Prostate gland (tissue), 2 donors: ENCODE measurements around the gene GNRHR.

Experiments used
- CTCF ChIP-seq, 4 experiments: fragments of 200-600 bp in 2 of 4; fragments of 450-650 bp in 2 of 4; sonication (generic) in 2 of 4; IDR thresholded peaks; 1 replicate in 3 of 4; 2 replicates in 1 of 4; pipeline ENCODE4 v1.5.1; 2016 to 2019; ENCODE audit warnings: antibody characterized with exemption in 4 of 4, mild to moderate bottlenecking in 2 of 4, moderate library complexity in 2 of 4
- POLR2A ChIP-seq: fragments of 450-650 bp; IDR thresholded peaks from one replicate; pipeline ENCODE4 v1.6.1; 2016; ENCODE audit warnings: antibody characterized with exemption, mild to moderate bottlenecking

GRCh38 chr4:67744561-67745283, 9.5 kb downstream of the GNRHR start:
- TF ChIP-seq CTCF (IDR thresholded peaks at IDR 0.05): no peak
- no peak for TF ChIP-seq POLR2A
